IPS-20b (cell line): ENCODE measurements around the gene TEK.

Experiments used
- H3K27ac ChIP-seq: one replicate; pipeline ENCODE4 v1.5.1; 2013; ENCODE audit warnings: low read length
- H3K27me3 ChIP-seq: 2 replicates; pipeline ENCODE4 v1.6.1; 2013; ENCODE audit warnings: mild to moderate bottlenecking, low read length, inconsistent platforms; ENCODE audit not compliant: insufficient read depth
- H3K36me3 ChIP-seq: 2 replicates; pipeline ENCODE4 v1.6.1; 2013; ENCODE audit warnings: low read depth, mild to moderate bottlenecking, inconsistent platforms, low read length, moderate library complexity; ENCODE audit not compliant: insufficient read depth
- H3K4me1 ChIP-seq: 2 replicates; pipeline ENCODE4 v1.6.1; 2013; ENCODE audit warnings: mild to moderate bottlenecking, control low read depth, inconsistent platforms, low read length, moderate library complexity; ENCODE audit not compliant: insufficient read depth
- H3K4me3 ChIP-seq: 2 replicates; pipeline ENCODE4 v1.5.1; 2013; ENCODE audit warnings: mild to moderate bottlenecking, low read length, inconsistent platforms
- H3K9ac ChIP-seq: 2 replicates; pipeline ENCODE4 v1.6.1; 2013; ENCODE audit warnings: low read depth, mild to moderate bottlenecking, inconsistent platforms, low read length, moderate library complexity
- H3K9me3 ChIP-seq: 2 replicates; pipeline ENCODE4 v1.6.1; 2013; ENCODE audit warnings: mild to moderate bottlenecking, low read depth, low read length, inconsistent platforms; ENCODE audit not compliant: insufficient read depth

Gene TEK

DNA sequence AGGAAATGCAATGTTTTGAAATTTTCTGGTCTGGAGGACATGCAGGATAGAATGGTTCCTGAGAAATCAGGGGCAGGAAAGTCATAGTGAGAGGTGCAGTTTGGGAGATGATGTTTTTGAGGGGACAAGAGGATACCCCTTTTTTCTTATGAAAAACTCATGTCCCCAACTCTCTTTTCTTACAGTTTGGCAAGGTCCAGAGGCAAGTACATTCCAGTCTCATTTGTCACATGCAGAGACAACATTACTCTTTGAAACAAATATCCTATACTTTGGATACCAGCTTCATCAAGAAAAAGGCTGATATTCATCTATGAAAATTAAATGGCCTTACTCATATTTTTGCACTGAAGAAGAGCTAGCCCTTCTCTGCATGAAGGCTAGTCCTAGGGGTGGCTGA lies 139.7 kb downstream of the TEK start:
- Histone ChIP-seq H3K27me3 (no peaks in the 10 kb centered on the region), H3K4me1 (no peaks in the 10 kb centered on the region), H3K9me3 (no peaks in the 10 kb centered on the region), H3K9ac (no peak overlapping the region), H3K36me3 (no peaks in the 10 kb centered on the region), H3K27ac (no peak overlapping the region), H3K4me3 (no peak overlapping the region)

DNA sequence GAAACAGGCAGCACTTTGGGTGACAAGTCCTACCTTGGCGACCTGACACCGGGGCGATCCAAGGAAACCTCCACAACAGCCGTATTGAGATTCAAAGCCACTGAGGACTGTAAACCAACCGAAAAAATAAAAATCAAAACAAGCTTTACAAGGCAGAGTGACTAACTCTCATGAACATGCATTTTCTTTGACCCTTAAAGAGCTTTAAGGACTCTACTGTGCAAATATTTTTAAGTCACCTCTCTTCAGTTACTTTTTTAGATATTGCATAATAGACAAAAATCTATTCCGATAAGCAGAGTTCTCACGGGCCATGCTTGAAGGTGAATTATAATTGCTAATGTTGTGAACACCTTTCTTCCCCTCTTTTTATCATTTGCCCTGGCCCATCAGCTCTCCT lies 149.6 kb downstream of the TEK start:
- Histone ChIP-seq H3K27ac (no peak overlapping the region), H3K4me1 (0 out of 2 replicates have a peak, but pooled peaks cover 5% of the 10 kb centered on the region), H3K9me3 (no peaks in the 10 kb centered on the region), H3K36me3 (no peaks in the 10 kb centered on the region), H3K4me3 (no peak overlapping the region), H3K27me3 (no peaks in the 10 kb centered on the region), H3K9ac (no peak overlapping the region)

DNA sequence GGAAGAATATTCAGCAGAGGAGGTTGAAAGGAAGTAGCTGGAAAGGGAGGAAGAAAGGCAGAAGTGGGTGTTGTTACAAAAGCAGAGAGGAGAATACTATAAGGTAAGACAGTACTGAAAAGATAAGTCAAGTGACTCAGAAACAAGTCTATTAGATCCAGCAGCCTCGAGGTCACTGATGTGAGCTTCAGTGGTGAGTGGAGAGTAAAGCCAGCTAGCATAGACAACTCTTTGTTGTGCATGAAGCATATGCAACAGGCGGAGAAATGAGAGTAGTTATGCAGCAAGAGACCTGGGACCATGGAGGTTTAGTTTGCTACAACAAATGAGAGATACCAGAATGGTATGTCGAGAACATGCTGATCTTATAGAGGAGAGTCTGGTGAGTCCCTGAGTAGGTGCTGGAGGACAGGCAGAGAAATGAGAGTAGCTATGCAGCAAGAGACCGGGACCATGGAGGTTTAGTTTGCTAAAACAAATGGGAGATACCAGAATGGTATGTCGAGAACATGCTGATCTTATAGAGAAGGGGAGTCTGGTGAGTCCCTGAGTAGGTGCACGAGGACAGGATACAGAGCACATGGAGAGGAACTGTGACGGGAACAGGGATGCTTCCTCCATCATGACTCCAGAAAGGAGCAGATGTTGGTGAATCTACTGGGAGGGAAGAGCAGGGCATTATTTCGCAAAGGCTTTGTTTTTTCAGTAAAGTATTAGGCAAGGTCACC lies 151.9 kb downstream of the TEK start:
- Histone ChIP-seq H3K36me3 (no peaks in the 10 kb centered on the region), H3K27me3 (no peaks in the 10 kb centered on the region), H3K27ac (no peak overlapping the region), H3K9me3 (no peaks in the 10 kb centered on the region), H3K4me1 (0 out of 2 replicates have a peak, but pooled peaks cover 5% of the 10 kb centered on the region), H3K4me3 (no peak overlapping the region), H3K9ac (no peak overlapping the region)

DNA sequence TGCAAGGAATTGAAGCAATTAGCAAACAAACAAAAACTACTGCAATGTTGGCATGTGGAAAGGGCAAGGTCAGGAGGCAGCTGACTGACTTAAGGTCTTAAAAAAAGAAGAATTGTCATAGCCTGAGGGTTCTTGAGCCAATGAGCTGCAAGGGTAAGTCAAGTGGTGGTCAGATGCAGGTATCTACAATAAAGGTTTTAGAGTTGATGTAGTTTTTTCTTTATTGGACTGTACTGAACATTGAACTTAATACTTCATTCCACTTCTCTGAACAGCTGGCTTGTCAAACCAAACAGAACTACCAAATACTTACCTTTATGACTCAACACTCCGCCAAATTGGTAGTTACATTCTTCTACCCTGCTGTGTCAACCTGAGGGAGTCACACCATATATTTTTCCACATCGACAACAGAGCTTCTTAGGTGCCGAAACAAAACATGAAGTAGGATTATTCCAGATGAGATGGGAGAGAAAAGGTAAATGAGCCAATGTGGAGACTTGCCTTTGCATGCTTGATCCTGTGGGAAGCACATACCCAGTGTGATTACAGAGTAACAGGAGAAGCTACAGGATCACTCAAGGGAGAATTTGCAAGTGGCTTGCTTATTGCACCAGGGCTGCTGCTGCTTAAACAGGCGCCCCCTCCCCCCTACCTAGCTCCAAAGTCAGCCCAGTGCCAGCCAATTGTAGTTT lies 152.6 kb downstream of the TEK start:
- H3K9me3 ChIP-seq = no peaks in the 10 kb centered on the region
- no peaks in the 10 kb centered on the region for H3K36me3 ChIP-seq
- H3K27ac ChIP-seq = no peak overlapping the region
- H3K9ac ChIP-seq = no peak overlapping the region
- H3K4me3 ChIP-seq = no peak overlapping the region
- no peaks in the 10 kb centered on the region for H3K27me3 ChIP-seq
- 0 out of 2 replicates have a peak, but pooled peaks cover 5% of the 10 kb centered on the region for H3K4me1 ChIP-seq

DNA sequence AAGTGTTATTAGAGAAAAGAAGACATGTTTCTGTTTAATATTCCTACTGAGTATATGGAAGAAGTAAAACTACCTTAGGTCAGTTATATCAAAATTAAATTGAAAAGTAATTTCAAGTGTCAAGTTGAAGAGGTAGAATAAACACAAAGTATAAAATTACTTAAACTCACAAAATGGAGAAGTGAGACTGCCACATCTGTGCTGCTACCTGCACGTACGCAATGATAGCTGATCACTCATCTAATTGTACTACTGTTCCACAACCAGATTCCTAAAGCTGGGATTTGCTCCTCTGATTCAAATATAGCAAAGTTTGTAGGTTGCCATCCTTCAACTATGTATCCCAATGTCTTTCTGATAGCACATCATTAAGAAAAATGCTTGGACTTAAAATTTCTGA lies 163.1 kb downstream of the TEK start:
- no peak overlapping the region for H3K4me3 ChIP-seq
- H3K27ac ChIP-seq = no peak overlapping the region
- no peaks in the 10 kb centered on the region for H3K36me3 ChIP-seq
- no peaks in the 10 kb centered on the region for H3K9me3 ChIP-seq
- H3K27me3 ChIP-seq = no peaks in the 10 kb centered on the region
- 0 out of 2 replicates have a peak, but pooled peaks cover 5% of the 10 kb centered on the region for H3K4me1 ChIP-seq
- H3K9ac ChIP-seq = no peak overlapping the region

DNA sequence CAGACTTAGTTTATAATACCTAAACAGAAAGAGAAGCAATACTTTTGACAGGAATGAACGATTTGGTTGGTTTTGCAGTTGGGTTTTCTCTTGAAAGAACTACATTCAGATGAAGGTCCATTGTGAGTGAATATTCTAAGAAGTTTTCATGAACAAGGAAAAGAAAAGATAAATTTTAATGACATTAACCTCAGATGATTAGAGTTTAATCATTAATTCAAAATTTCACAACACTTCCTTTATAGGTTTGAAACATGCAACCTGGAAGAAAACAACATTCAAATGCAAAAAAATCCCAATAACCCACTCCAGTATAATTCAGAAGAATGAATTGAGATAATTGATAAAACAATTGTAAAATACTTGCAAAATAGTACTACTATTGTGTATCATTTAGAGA lies 164.2 kb downstream of the TEK start:
- Histone ChIP-seq H3K9ac (no peak overlapping the region), H3K4me1 (0 out of 2 replicates have a peak, but pooled peaks cover 5% of the 10 kb centered on the region), H3K9me3 (no peaks in the 10 kb centered on the region), H3K27ac (no peak overlapping the region), H3K36me3 (no peaks in the 10 kb centered on the region), H3K4me3 (no peak overlapping the region), H3K27me3 (no peaks in the 10 kb centered on the region)

DNA sequence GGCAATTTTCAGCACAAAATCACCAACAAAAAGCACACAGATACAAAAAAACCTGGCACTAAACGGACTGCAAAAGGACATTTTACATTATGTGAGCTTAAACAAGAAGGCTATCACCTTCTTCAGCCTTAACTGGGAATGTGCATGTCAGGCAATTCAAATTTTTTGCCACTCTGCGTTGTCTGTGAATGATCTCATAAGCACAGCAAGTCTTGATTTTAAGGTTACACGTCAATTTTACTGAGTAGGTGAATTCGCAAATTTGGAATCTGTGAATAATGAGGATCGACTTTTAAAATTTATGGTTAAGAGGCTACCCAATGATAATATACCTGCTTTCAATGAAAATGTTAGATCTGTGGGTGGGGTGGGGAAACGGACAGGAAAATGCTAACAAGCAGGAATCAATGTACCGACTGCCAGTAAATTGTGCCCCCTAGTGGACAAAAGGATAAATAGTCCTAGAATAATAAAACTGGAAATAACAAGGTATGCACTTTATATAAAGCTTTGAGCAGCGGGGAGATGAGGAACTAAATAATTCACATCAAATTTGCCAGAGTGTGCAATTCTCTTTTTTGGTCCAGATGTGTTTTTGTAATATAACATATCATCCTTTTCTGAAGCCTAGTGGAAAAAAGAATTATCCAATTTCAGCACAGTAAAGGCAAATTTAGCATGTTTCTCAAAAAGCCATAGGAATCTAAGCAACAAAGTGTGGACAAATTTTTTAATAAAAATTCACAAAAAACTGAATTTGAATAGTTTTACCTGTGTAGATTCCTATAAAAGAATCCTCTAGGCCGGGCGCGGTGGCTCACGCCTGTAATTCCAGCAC lies 167.4 kb downstream of the TEK start:
- H3K36me3 ChIP-seq = no peaks in the 10 kb centered on the region
- no peak overlapping the region for H3K27ac ChIP-seq
- no peak overlapping the region for H3K9ac ChIP-seq
- H3K4me1 ChIP-seq = 0 out of 2 replicates have a peak, but pooled peaks cover 5% of the 10 kb centered on the region
- H3K4me3 ChIP-seq = no peak overlapping the region
- no peaks in the 10 kb centered on the region for H3K27me3 ChIP-seq
- H3K9me3 ChIP-seq = no peaks in the 10 kb centered on the region

DNA sequence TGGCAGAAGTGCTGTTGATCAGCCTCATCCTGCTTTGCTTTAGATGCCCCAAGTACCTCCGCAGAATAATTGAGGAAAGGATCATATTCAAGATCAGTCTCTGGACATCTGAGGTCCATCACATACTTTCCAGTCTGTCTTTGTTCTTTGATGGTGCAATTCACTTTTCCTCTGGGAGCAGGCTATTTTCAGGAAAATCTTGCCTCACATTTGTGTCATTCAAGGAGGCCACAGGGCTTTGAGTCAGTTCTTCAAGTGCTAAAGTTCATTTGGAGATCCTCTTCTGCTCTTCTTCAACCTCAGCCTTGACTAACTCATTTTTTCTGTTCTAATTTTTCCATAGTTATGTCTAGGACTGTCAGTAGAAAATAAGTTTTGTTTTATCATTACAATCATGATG lies 169.3 kb downstream of the TEK start:
- H3K36me3 ChIP-seq = no peaks in the 10 kb centered on the region

DNA sequence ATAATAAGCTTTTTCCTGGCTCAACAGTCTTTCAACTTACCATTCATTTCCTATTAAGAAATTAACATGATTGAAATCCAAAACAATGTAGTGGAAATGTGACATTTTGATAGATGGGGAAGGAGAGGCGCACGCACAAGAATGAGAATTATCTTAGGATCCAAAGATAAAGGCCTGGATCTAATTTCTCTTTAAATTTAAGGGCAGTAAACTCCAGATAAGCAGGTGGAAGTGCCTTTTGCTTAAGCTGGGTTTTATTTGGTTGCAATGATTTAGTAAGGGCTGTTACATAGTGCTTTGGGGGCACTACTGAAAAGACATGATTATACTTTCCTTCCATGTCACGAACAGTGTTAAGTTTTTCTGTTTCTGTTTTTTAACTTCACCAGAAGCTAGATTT lies 170.6 kb downstream of the TEK start:
- no peak overlapping the region for H3K27ac ChIP-seq
- H3K36me3 ChIP-seq = no peaks in the 10 kb centered on the region
- no peaks in the 10 kb centered on the region for H3K9me3 ChIP-seq
- H3K4me3 ChIP-seq = no peak overlapping the region
- H3K9ac ChIP-seq = no peak overlapping the region
- H3K4me1 ChIP-seq = 0 out of 2 replicates have a peak, but pooled peaks cover 5% of the 10 kb centered on the region
- no peaks in the 10 kb centered on the region for H3K27me3 ChIP-seq

More for the DNA sequence above, 169.3 kb downstream of the TEK start:
- H3K27me3 ChIP-seq = no peaks in the 10 kb centered on the region
- no peak overlapping the region for H3K4me3 ChIP-seq
- H3K9ac ChIP-seq = no peak overlapping the region
- H3K27ac ChIP-seq = no peak overlapping the region
- no peaks in the 10 kb centered on the region for H3K9me3 ChIP-seq
- H3K4me1 ChIP-seq = 0 out of 2 replicates have a peak, but pooled peaks cover 5% of the 10 kb centered on the region
